Urinary bladder (tissue), 4 donors: Measurements from ENCODE around the gene TBXAS1. TPM values are rescaled to one million over a fixed set of nuclear protein-coding genes. Genes with fewer than 3 reads are reported as not detected.

Experiments used
- DNase-seq: peaks from one replicate; pipeline ENCODE4 v3.0.0-alpha.2; 2015; ENCODE audit errors: extremely low spot score
- H3K27ac ChIP-seq: one replicate; pipeline ENCODE4 v1.5.1; 2013; ENCODE audit warnings: low read depth, mild to moderate bottlenecking, moderate library complexity
- H3K36me3 ChIP-seq: one replicate; pipeline ENCODE4 v1.6.1; 2013; ENCODE audit warnings: mild to moderate bottlenecking, moderate library complexity; ENCODE audit not compliant: insufficient read depth
- H3K4me1 ChIP-seq: one replicate; pipeline ENCODE4 v1.6.1; 2013; ENCODE audit warnings: mild to moderate bottlenecking, moderate library complexity; ENCODE audit not compliant: insufficient read depth
- H3K4me3 ChIP-seq: one replicate; pipeline ENCODE4 v1.5.1; 2013; ENCODE audit warnings: low read depth, low read length
- whole genome bisulfite sequencing: extraction: QIAGEN DNeasy Blood & Tissue Kit; methylation state at CpG from one replicate; pipeline ENCODE4 v1.1.7; 2013; 5-methylcytosine and 5-hydroxymethylcytosine counted together
- polyA plus RNA-seq: library from polyadenylated mRNA; stranded (reverse); fragments of 200-250 nt; gene quantifications from one replicate; pipeline ENCODE4 v1.2.3, GENCODE V29; 2013
- total RNA-seq: library from RNA; depleted of rRNA; stranded (reverse); fragments of >200 nt; gene quantifications from one replicate; pipeline ENCODE4 v1.2.3, GENCODE V29; 2014
- donor health status: healthy with polysubstance abuse.
- donor health status: healthy.

Gene TBXAS1
- total and polyA plus RNA-seq, 2 donors = 8.6 to 12.2 TPM

GRCh38 chr7:139974179-139974811 lies 145.2 kb downstream of the TBXAS1 start:
- no peaks in the 10 kb centered on the region for H3K36me3 ChIP-seq
- DNase-seq = no peak
- H3K27ac ChIP-seq = no peak overlapping the region
- H3K4me3 ChIP-seq = no peak overlapping the region
- WGBS = 95% methylated on average over 13 of the region's 13 CpGs
- no peaks in the 10 kb centered on the region for H3K4me1 ChIP-seq

- no peak for DNase-seq
- no peak overlapping the region for H3K27ac ChIP-seq
- H3K36me3 ChIP-seq = no peaks in the 10 kb centered on the region
- no peaks in the 10 kb centered on the region for H3K4me1 ChIP-seq
- WGBS = 87% methylated on average over 11 of the region's 11 CpGs
- H3K4me3 ChIP-seq = no peak overlapping the region
Measured at GRCh38 chr7:139976055-139976837, 147.2 kb downstream of the TBXAS1 start.

- no peak overlapping the region for H3K4me3 ChIP-seq
- no peak overlapping the region for H3K27ac ChIP-seq
- no peaks in the 10 kb centered on the region for H3K4me1 ChIP-seq
- H3K36me3 ChIP-seq = no peaks in the 10 kb centered on the region
- 87% methylated on average over 17 of the region's 17 CpGs for WGBS
- DNase-seq = no peak
Measured at GRCh38 chr7:139976838-139977656, 148.0 kb downstream of the TBXAS1 start.

GRCh38 chr7:139981511-139981895 lies 152.4 kb downstream of the TBXAS1 start:
- Histone ChIP-seq H3K4me3 (no peak overlapping the region), H3K4me1 (no peaks in the 10 kb centered on the region), H3K36me3 (no peaks in the 10 kb centered on the region), H3K27ac (no peak overlapping the region)
- no peak for DNase-seq
- WGBS = 93% methylated on average over 5 of the region's 5 CpGs

- H3K4me3 ChIP-seq = no peak overlapping the region
- no peak overlapping the region for H3K27ac ChIP-seq
- no peak for DNase-seq
- no peaks in the 10 kb centered on the region for H3K4me1 ChIP-seq
- WGBS = 77% methylated on average over 9 of the region's 9 CpGs
- no peaks in the 10 kb centered on the region for H3K36me3 ChIP-seq
Measured at GRCh38 chr7:139982927-139983920, 154.2 kb downstream of the TBXAS1 start.

GRCh38 chr7:139984642-139985539 lies 155.8 kb downstream of the TBXAS1 start:
- Histone ChIP-seq H3K4me1 (no peaks in the 10 kb centered on the region), H3K36me3 (no peaks in the 10 kb centered on the region), H3K4me3 (no peak overlapping the region), H3K27ac (no peak overlapping the region)
- WGBS = 78% methylated on average over 8 of the region's 8 CpGs
- no peak for DNase-seq

GRCh38 chr7:139985811-139986210 lies 156.7 kb downstream of the TBXAS1 start:
- no peak for DNase-seq
- Histone ChIP-seq H3K4me1 (no peaks in the 10 kb centered on the region), H3K4me3 (no peak overlapping the region), H3K27ac (no peak overlapping the region), H3K36me3 (no peaks in the 10 kb centered on the region)
- WGBS = 97% methylated on average over 10 of the region's 10 CpGs

GRCh38 chr7:139987691-139988516 lies 158.8 kb downstream of the TBXAS1 start:
- WGBS = 80% methylated on average over 13 of the region's 13 CpGs
- no peak for DNase-seq
- Histone ChIP-seq H3K27ac (no peak overlapping the region), H3K36me3 (no peaks in the 10 kb centered on the region), H3K4me1 (no peaks in the 10 kb centered on the region), H3K4me3 (no peak overlapping the region)

GRCh38 chr7:139989366-139990141 lies 160.5 kb downstream of the TBXAS1 start:
- H3K4me3 ChIP-seq = no peak overlapping the region
- 89% methylated on average over 12 of the region's 12 CpGs for WGBS
- no peak for DNase-seq
- H3K36me3 ChIP-seq = no peaks in the 10 kb centered on the region
- H3K4me1 ChIP-seq = no peaks in the 10 kb centered on the region
- H3K27ac ChIP-seq = no peak overlapping the region

- no peak overlapping the region for H3K4me3 ChIP-seq
- no peak for DNase-seq
- H3K27ac ChIP-seq = no peak overlapping the region
- H3K4me1 ChIP-seq = no peaks in the 10 kb centered on the region
- no peaks in the 10 kb centered on the region for H3K36me3 ChIP-seq
- WGBS = 93% methylated on average over 10 of the region's 10 CpGs
Measured at GRCh38 chr7:139990142-139990535, 161.1 kb downstream of the TBXAS1 start.
